GM12801 (cell line): ENCODE results near the gene SLCO2B1.

Source experiments
- CTCF ChIP-seq: IDR thresholded peaks from one replicate; pipeline ENCODE4 v1.5.1; 2011; ENCODE audit warnings: control low read depth; ENCODE audit not compliant: insufficient read length; ENCODE audit errors: extremely low read depth

The SLCO2B1 gene

GRCh38 chr11:75198278-75198973, 47.5 kb downstream of the SLCO2B1 start:
- TF ChIP-seq CTCF: no peak

- TF ChIP-seq CTCF: no peak
These were observed 48.6 kb downstream of the SLCO2B1 start for GRCh38 chr11:75199412-75199955.

- no peak for TF ChIP-seq CTCF
These were observed 49.1 kb downstream of the SLCO2B1 start for GRCh38 chr11:75200051-75200450.

- TF ChIP-seq CTCF: no peak
These were observed 49.6 kb downstream of the SLCO2B1 start for GRCh38 chr11:75200531-75200930.

- no peak for TF ChIP-seq CTCF
These were observed 50.9 kb downstream of the SLCO2B1 start for GRCh38 chr11:75201771-75202170.

GRCh38 chr11:75202195-75202594, 51.3 kb downstream of the SLCO2B1 start:
- TF ChIP-seq CTCF: no peak

- TF ChIP-seq CTCF: no peak
These were observed 52.2 kb downstream of the SLCO2B1 start for GRCh38 chr11:75203138-75203537.

- TF ChIP-seq CTCF: no peak
These were observed 52.7 kb downstream of the SLCO2B1 start for GRCh38 chr11:75203641-75204011.
